Measurements from ENCODE around the gene TMEM50A. TPM values are rescaled to one million over a fixed set of nuclear protein-coding genes. Genes with fewer than 3 reads are reported as not detected.
"Not testable (repeated sequence)": the region's sequence is repeated elsewhere in the genome, so short reads cannot be mapped to it uniquely, and the experiment has no call there.

Gene TMEM50A
- total RNA-seq, 1 experiment from 2014 or later = 95.9 TPM

DNA sequence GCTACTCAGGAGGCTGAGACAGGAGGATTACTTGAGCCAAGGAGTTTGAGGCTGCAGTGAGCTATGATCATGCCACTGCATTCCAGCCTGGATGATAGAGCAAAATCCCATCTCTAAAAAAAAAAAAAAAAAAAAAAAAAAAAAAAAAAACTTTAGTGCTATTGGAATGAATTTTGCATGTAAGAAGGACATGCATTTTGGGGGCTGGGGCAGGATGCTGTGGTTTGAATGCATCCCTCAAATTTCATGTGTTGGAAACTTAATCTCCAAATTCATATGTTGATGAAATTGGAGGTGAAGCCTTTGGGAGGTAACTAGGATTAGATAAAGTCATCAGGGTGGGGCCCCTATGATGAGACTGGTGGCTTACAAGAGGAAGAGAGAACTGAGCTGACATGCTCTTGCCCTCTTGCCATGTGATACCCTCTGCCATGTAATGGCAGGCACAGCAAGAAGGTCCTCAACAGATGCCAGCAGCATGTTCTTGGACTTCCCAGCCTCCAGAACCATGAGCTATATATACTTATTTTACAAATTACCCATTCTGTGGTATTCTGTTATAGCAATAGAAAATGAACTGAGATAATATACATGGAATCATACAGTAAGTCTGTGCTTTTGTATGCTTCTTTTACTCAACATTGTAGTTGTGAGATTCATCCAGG is 25.2 kb upstream of the TMEM50A start:
- H3K27me3 Mint-ChIP-seq (ENCODE audit: low read depth); H2BK5ac ChIP-seq (ENCODE audit: insufficient read length, low read length); H3K4me1 ChIP-seq (ENCODE audit: insufficient read depth, low read length); H2BK120ac ChIP-seq (ENCODE audit: low read depth, low read length, poor library complexity, severe bottlenecking); H3K4ac ChIP-seq (ENCODE audit: low read depth, low read length); DNase-seq; H3K79me1 ChIP-seq (ENCODE audit: insufficient read depth, low read depth, low read length, poor library complexity, severe bottlenecking); H3K9ac ChIP-seq (ENCODE audit: extremely low read depth, insufficient read length, low read length); H3K14ac ChIP-seq (ENCODE audit: insufficient read depth, low read length); H3K9me3 Mint-ChIP-seq; H2AK5ac ChIP-seq (ENCODE audit: insufficient read length, low read length); H3K27ac ChIP-seq (ENCODE audit: insufficient read length, low read depth, low read length); H3K23ac ChIP-seq (ENCODE audit: insufficient read length, low read depth, low read length); H3K18ac ChIP-seq (ENCODE audit: insufficient read length, low read depth, low read length); H3K27ac Mint-ChIP-seq; H4K5ac ChIP-seq (ENCODE audit: insufficient read length, low read depth, low read length); H3K36me3 Mint-ChIP-seq (ENCODE audit: insufficient read depth in 1 of 3, low read depth in 3 of 3); H3K4me1 Mint-ChIP-seq; H2BK20ac ChIP-seq (ENCODE audit: low read depth, low read length, poor library complexity, severe bottlenecking); H4K91ac ChIP-seq (ENCODE audit: insufficient read length, low read depth, low read length); H2AFZ ChIP-seq (ENCODE audit: low read length); H2BK15ac ChIP-seq (ENCODE audit: low read depth, low read length); H3T11ph ChIP-seq (ENCODE audit: low read length); H2BK12ac ChIP-seq (ENCODE audit: insufficient read length, low read depth, low read length); H4K8ac ChIP-seq (replicated peaks; ENCODE audit: insufficient read length, low read depth, low read length); H3K4me3 Mint-ChIP-seq; H3K79me2 ChIP-seq (ENCODE audit: insufficient read depth, low read length); H3K9me3 ChIP-seq (ENCODE audit: control insufficient read depth, low read depth, low read length); H3K27me3 ChIP-seq (ENCODE audit: insufficient read depth, low read length); H4K20me1 ChIP-seq (ENCODE audit: control insufficient read depth, insufficient read depth, insufficient read length); H3K4me2 ChIP-seq (ENCODE audit: insufficient read depth, insufficient read length, low read length); H3K56ac ChIP-seq (ENCODE audit: insufficient read length, low read depth, low read length); H3K23me2 ChIP-seq (ENCODE audit: insufficient read length, low read depth, low read length, poor library complexity, severe bottlenecking): not testable (repeated sequence)

DNA sequence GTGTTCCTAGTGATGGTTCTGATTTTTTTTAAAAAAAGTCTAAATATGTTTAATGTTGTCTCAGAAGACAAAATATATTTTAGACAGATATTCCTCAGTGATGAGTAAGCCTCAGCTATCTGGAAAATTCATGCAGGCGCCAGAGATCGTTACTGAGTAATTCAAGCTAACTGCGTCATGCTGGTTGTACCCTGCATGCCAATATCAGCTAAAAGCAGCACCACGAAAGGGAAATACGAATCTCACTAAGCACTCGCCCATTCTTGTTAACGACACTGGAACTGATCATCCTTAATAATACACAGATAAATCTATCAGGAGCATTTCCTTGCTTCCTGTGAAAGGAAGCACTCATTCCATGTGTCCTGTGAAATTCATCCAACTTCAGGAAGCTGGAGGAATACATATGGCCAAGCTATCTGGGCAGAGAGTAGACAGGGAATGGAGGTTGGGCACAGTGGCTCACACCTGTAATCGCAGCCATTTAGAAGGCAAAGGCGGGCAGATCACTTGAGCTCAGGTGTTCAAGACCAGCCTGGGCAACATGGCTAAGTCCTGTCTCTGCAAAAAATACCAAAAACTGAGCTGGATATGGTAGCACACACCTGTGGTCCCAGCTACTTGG is 17.7 kb upstream of the TMEM50A start:
- not testable (repeated sequence) for H3K23me2 ChIP-seq (ENCODE audit: insufficient read length, low read depth, low read length, poor library complexity, severe bottlenecking); H3K79me1 ChIP-seq (ENCODE audit: insufficient read depth, low read depth, low read length, poor library complexity, severe bottlenecking); H2BK15ac ChIP-seq (ENCODE audit: low read depth, low read length); H2AK5ac ChIP-seq (ENCODE audit: insufficient read length, low read length); H2AFZ ChIP-seq (ENCODE audit: low read length); H3K4me2 ChIP-seq (ENCODE audit: insufficient read depth, insufficient read length, low read length); H3K9me3 ChIP-seq (ENCODE audit: control insufficient read depth, low read depth, low read length); H3K27ac ChIP-seq (ENCODE audit: insufficient read length, low read depth, low read length); H4K8ac ChIP-seq (replicated peaks; ENCODE audit: insufficient read length, low read depth, low read length); H3K4me3 Mint-ChIP-seq; H3K4me1 ChIP-seq (ENCODE audit: insufficient read depth, low read length); DNase-seq; H4K20me1 ChIP-seq (ENCODE audit: control insufficient read depth, insufficient read depth, insufficient read length); H3K23ac ChIP-seq (ENCODE audit: insufficient read length, low read depth, low read length); H3K9ac ChIP-seq (ENCODE audit: extremely low read depth, insufficient read length, low read length); H2BK120ac ChIP-seq (ENCODE audit: low read depth, low read length, poor library complexity, severe bottlenecking); H2BK20ac ChIP-seq (ENCODE audit: low read depth, low read length, poor library complexity, severe bottlenecking); H3K14ac ChIP-seq (ENCODE audit: insufficient read depth, low read length); H3K56ac ChIP-seq (ENCODE audit: insufficient read length, low read depth, low read length); H3K4ac ChIP-seq (ENCODE audit: low read depth, low read length); H3K27ac Mint-ChIP-seq; H3K27me3 ChIP-seq (ENCODE audit: insufficient read depth, low read length); H3K36me3 Mint-ChIP-seq (ENCODE audit: insufficient read depth in 1 of 3, low read depth in 3 of 3); H3K4me1 Mint-ChIP-seq; H3T11ph ChIP-seq (ENCODE audit: low read length); H4K91ac ChIP-seq (ENCODE audit: insufficient read length, low read depth, low read length); H3K79me2 ChIP-seq (ENCODE audit: insufficient read depth, low read length); H3K9me3 Mint-ChIP-seq; H2BK5ac ChIP-seq (ENCODE audit: insufficient read length, low read length); H3K27me3 Mint-ChIP-seq (ENCODE audit: low read depth); H2BK12ac ChIP-seq (ENCODE audit: insufficient read length, low read depth, low read length); H4K5ac ChIP-seq (ENCODE audit: insufficient read length, low read depth, low read length); H3K18ac ChIP-seq (ENCODE audit: insufficient read length, low read depth, low read length)
- no CpG with 5 or more reads among the region's 9 CpGs for WGBS (ENCODE audit: extremely low coverage, insufficient read length, low lambda C conversion rate)
